ENCODE data around the gene TSR1.

TSR1 gene

GRCh38 chr17:2368359-2368758, 32.1 kb upstream of the TSR1 start:
- DNase-seq, result no peak

DNA sequence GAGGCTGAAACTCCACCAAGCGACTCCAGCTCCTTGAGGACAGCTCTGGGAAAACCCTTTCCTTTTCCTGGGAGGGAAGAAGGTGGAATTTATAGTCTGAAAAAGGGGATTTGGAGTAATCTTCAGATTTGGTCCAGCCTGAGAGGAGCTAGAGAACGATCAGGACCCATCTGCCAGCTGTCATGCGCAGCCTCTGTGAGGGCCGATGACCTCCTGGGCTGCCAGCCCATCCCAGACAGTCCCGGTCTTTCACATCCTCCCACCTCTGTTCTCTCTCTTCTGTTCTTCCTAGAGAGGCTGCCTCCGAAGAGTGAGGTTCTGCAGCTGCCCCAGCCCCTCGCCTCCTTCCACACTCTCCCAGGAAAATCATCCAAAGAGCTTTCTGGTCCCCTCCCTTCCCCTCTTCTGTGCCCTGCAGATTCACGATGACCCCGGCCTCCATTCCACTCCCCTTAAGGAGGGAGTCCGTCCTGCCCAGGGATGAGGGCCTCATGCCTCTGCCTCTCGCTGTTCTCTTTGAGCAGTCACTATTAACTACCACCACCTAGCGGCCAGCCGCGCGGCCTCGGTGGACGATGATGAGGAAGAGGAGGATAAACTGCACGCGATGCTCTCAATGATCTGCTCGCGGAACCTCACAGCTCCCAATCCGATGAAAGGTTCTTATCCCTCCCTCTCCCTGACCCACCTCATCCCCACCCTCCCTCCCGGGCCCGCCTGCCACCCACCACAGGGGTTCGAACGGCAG, 30.7 kb upstream of the TSR1 start:
- no peak for DNase-seq

DNA sequence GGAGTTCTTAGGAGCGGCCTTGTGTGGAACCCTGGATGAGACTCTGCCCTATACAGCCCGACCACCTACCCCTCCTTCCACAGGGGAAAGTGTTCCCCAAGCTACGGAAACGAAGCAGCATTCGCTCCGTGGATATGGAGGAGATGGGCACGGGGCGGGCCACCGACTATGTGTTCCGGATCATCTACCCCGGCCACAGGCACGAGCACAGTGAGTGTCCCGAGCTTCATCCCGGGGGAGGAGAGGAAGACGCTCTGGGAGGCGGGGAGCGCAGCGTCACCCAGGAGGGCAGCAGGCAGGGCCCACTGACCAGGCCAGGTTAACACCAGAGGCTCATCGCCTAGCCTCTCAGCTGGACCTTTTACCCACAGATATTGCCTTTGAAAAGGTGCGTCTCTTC, 28.9 kb upstream of the TSR1 start:
- DNase-seq, result no peak

- DNase-seq, result no peak
Observed at GRCh38 chr17:2364763-2365116, 28.5 kb upstream of the TSR1 start.

DNA sequence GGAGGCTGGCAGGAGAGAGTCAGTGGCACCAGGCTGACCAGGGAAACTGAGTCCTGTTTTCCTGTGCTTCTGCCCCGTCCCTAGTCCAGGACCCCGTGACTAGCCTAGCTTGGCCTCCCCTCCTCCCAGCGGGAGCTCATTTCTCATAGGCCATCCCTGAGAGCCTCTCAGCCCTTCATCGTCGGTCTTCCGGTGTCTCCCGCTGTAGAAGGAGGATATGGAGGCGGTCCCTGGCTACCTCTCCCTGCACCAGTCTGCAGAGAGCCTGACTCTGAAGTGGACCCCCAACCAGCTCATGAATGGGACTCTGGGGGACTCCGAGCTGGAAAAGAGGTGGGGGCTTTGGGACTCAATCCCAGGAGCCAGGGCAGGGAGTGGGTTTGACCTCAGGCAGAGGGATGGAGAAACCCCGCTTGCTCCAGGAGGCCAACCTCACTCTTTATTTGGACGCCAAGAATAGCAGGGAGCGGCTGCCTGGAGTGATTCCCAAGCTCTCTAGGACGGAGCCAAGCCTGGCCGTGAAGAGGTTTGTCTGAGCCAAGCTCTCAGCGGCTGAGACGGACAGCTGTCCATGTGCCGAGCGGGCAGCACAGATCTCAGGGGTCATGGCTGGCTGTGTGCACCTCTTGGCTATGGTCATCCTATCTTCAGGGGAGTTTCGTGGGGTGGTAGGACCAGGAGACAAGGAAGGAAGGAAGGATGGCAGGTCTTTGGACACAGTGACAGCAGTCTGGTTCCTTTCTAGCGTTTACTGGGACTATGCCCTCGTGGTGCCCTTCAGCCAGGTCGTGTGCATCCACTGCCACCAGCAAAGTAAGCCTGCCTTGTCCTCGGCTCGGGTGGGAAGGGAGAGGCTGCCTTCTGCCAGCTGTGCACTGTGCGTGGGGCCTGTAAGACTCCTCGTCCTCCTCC, 27.9 kb upstream of the TSR1 start:
- DNase-seq, result no peak

GRCh38 chr17:2363318-2363717, 27.1 kb upstream of the TSR1 start:
- DNase-seq, result no peak

DNA sequence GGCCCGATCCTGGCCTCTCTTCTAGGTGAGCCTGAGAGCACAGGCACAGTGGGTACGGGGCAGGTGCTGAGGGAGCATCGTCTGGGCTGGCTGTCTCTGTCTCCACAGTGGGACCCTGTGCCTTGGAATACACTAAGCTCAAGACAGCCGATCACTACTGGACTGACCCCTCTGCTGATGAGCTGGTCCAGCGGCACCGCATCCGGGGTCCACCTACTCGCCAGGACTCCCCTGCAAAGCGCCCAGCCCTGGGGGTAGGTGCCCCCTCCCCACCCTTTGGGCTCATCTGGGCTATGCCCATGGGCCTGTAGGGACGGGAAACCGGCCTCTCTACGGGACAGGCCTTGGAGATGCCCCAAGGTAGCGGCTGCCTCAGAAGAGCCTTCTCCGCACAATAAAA, 26.6 kb upstream of the TSR1 start:
- no peak for DNase-seq

GRCh38 chr17:2362416-2362815, 26.2 kb upstream of the TSR1 start:
- DNase-seq, result no peak

GRCh38 chr17:2362016-2362415, 25.8 kb upstream of the TSR1 start:
- no peak for DNase-seq

- DNase-seq, result no peak
Observed at GRCh38 chr17:2361010-2361760, 24.9 kb upstream of the TSR1 start.

DNA sequence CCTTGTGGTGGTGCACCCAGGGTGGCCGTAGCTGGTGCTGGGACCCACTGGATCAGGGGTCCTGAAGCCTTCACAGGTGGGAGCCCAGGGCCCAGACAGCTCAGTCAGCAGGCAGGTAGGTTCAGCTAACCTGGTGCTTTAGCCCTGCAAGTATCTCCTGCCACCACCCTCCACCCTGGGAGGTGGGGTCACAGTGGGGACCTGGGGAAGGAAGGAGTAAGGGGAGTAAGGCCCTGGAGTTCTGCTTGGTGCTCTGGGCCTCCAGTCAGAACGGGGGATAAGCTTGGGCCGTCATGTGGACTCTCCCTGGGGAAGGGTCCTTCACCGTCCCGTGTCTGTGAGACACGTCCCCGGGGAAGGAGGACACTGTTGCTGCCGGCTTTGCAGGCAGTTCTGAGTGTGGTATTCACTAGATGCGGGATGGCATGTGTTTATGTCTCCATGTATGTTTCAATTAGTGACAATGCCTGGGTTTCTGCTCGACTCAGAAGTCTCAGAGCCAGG, 21.7 kb upstream of the TSR1 start:
- no peak for DNase-seq

DNA sequence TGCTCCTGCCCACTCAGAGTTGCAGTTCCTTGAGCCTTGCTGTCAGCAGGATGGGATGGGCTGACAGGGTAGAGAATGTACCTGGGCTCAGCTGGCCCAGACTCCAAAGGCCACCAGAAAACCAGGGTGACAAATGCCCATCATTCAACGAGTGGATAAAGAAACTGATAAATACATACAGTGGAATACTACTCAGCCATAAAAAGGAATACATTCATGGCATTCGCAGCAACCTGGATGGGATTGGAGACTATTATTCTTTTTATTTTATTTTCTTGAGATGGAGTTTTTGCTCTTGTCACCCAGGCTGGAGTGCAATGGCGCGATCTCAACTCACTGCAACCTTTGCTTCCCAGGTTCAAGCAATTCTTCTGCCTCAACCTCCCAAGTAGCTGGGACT, 21.0 kb upstream of the TSR1 start:
- DNase-seq, result no peak

GRCh38 chr17:2354311-2354710, 18.1 kb upstream of the TSR1 start:
- DNase-seq, result no peak

- no peak for DNase-seq
Observed at GRCh38 chr17:2351269-2351668, 15.0 kb upstream of the TSR1 start.

DNA sequence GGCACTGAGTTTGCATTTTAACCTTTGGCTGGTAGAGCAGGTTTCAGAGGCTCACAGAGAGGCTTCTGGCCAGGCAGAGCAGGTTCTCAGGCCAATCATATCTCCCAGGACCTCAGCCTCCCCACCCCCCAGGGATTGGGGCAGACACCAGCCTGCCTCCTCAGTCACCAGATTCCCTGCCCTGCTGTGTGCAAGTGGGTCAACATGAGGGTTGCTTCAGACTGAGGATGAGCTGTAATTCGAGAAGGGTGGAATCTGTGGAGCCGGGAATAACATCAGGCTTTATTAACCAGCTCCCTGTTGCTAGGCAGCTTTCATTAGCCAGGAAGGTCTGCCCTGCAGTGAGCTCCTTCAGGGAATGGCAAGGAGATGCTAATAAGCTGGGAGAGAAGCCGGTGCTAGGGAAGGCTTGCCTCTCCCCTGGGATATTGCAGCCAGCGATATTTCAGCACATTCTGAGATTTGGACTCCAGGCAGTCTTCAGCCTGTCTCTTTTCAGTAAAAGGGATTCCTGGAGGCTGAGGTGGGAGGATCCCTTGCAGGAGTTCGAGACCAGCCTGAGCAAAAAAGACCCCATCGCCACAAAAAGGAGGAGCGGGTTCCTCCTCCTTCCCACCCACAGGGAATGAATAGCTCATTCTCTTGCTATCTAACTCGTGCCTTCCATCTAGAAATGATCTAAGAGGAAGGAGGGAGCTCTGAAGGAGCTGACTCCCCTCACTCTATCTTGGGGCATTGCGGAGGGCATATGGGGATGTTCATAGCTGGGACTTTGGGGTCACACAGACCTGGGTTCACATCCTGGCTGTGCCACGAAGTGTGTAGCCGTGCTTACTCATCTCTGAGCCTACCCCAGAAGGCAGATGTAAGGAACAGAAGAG, 11.8 kb upstream of the TSR1 start:
- no peak for DNase-seq

GRCh38 chr17:2346475-2346874, 10.2 kb upstream of the TSR1 start:
- DNase-seq, result no peak

DNA sequence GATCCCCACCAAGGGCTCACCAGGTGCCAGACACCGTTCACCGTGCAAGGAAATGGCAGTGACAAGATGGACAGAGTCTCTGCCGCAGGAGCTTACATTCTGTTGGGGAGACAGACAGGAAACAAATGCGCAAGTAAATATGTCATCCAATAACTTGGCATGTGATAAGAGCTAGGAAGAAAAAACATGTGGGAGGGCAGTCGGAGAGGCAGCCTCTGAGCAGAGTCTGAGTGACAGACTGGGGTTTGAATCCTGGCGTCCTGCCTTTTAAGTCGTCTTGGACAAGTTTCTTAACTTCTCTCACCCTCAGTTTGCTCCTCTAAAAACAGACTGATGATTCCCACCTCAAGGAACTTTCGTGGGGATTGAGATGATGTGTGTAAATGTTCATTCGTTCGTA, 8.3 kb upstream of the TSR1 start:
- no peak for DNase-seq

DNA sequence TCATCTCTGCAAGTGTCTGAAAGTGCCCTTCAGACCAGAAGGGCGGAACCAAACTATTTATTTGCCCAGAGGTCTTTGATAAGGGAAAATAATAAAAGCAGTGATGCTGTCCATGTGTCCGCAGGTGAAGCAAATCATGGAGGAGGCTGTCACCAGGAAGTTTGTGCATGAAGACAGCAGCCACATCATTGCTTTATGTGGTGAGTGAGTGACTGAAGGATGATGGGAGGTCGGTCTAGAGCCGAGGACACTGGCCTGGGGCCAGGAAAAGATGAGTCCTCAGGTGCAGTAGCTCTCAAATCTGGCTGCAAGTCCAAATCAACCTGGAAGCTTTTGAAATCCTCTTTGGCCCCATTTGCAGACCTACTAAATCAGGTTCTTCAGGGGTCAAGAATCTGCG, 7.2 kb upstream of the TSR1 start:
- no peak for DNase-seq

DNA sequence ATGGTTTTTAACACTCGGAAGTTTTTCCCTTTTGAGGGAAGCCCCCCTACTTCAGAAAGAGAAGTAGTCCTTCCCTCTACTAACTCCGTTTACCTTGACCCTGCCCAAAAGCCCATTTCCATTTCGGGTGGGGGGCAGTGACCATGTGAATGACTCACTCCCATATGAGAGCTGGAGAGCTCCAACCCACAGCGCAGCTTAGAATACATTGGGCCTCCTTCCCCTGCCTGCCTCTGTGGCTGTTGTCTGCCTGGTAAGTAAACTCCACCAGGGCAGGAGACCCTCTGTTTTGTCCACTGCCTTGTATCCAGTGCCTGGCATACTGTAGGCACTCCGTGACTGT, 2.0 kb upstream of the TSR1 start:
- no peak for DNase-seq

GRCh38 chr17:2337544-2338314, 1.5 kb upstream of the TSR1 start:
- peak; percentile 68 for DNase-seq

DNA sequence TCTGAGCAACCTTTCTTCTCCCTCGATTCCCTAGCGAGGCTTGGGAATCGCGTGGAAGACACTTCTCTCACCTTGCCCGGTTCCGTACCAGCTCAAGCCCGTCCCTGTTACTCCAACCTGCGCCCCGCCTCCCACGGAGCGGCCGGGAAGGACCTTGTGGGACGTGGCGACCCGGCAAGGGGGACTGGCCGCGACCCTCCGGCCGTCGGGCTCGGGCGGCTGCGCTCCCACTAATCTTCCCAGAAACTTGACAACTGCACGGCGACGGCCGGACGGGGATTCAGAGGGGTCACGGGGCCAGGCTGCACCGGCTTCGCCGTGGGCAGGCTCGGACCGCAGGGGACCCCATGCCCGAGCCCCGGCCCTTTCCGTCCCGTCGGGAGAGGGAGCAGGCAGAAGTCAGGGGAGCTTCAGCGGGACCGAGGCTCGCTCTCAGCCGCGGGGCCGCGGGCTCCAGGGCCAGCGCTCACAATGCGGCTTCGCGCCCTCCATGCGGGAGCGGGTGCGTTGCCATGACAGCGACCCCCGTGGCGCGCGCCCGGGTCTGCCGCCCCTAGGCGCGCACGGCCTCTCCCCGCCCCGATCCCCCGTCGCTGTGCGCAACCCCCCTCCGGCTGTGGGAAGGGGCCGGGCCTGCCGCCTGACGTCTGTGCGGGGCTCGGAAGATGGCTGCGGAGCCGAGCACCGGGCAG, 741 bp upstream of the TSR1 start, which contains the start of gene SGSM2:
Gene SGSM2, plus strand, starts transcription at position 650 of the 692 bp plus-strand sequence. CDS start 188 bp downstream, outside the sequence.
- peak; percentile 62 for DNase-seq

Measured in activated CD4-positive, CD25-positive, alpha-beta regulatory T cell treated with anti-CD3 and anti-CD28 coated beads, Interleukin-2, amount 50 U/mL, for 72 hours (primary cell).